Keratinocyte (primary cell): ENCODE data around the gene AGAP1. TPM values are rescaled to one million over a fixed set of nuclear protein-coding genes. Genes with fewer than 3 reads are reported as not detected.

ENCODE experiments used
- DNase-seq: peaks from one replicate; pipeline ENCODE4 v3.0.0-alpha.2; 2011; ENCODE audit warnings: low read depth, missing footprints, low spot score
- FAIRE-seq: peaks from 2 replicates; lab custom pipeline; 2011; peaks lifted over from hg19 to GRCh38; lab: Jason Lieb, UNC
- H2AFZ ChIP-seq: 2 replicates; pipeline ENCODE4 v1.6.0; 2012; ENCODE audit warnings: low read length, control low read depth, inconsistent platforms; ENCODE audit not compliant: control insufficient read depth
- H3K27ac ChIP-seq: 2 replicates; pipeline ENCODE4 v1.5.1; 2011; ENCODE audit warnings: low read length; ENCODE audit not compliant: control insufficient read depth, insufficient read depth
- H3K27me3 ChIP-seq: 3 replicates; pipeline ENCODE4 v1.6.0; 2011; ENCODE audit warnings: low read length; ENCODE audit not compliant: control insufficient read depth, insufficient read depth; ENCODE audit errors: extremely low read depth
- H3K36me3 ChIP-seq, 2 experiments: 2 replicates in 1 of 2; 3 replicates in 1 of 2; pipeline ENCODE4 v1.5.1; 2011; ENCODE audit warnings: low read length in 2 of 2, mild to moderate bottlenecking in 1 of 2; ENCODE audit not compliant: control insufficient read depth in 2 of 2, insufficient read depth in 2 of 2; ENCODE audit errors: extremely low read depth in 1 of 2
- H3K4me1 ChIP-seq: 3 replicates; pipeline ENCODE4 v1.5.1; 2011; ENCODE audit warnings: low read length; ENCODE audit not compliant: control insufficient read depth, insufficient read depth; ENCODE audit errors: extremely low read depth
- H3K4me2 ChIP-seq: 3 replicates; pipeline ENCODE4 v1.6.0; 2011; ENCODE audit warnings: low read depth, low read length; ENCODE audit not compliant: control insufficient read depth, insufficient read depth; ENCODE audit errors: extremely low read depth
- H3K4me3 ChIP-seq, 3 experiments: fragments of 200-600 bp in 1 of 3; sonication (generic) in 1 of 3; 2 replicates in 2 of 3; 3 replicates in 1 of 3; pipeline ENCODE4 v1.5.1; 2011 to 2016; ENCODE audit warnings: low read length in 3 of 3, mild to moderate bottlenecking in 3 of 3, control low read depth in 2 of 3, inconsistent platforms in 1 of 3, low read depth in 1 of 3, mixed read lengths in 1 of 3, mixed run types in 1 of 3, moderate library complexity in 1 of 3; ENCODE audit not compliant: control insufficient read depth in 2 of 3, insufficient read depth in 2 of 3; ENCODE audit errors: extremely low read depth in 1 of 3
- H3K79me2 ChIP-seq: 2 replicates; pipeline ENCODE4 v1.6.0; 2012; ENCODE audit warnings: low read length; ENCODE audit not compliant: control insufficient read depth, insufficient read depth
- H3K9ac ChIP-seq: 3 replicates; pipeline ENCODE4 v1.6.0; 2011; ENCODE audit warnings: low read length; ENCODE audit not compliant: control insufficient read depth, insufficient read depth; ENCODE audit errors: extremely low read depth
- H3K9me1 ChIP-seq: 3 replicates; pipeline ENCODE4 v1.6.0; 2011; ENCODE audit warnings: low read length; ENCODE audit not compliant: control insufficient read depth, insufficient read depth; ENCODE audit errors: extremely low read depth
- H3K9me3 ChIP-seq: 2 replicates; pipeline ENCODE4 v1.5.1; 2012; ENCODE audit warnings: low read depth, low read length; ENCODE audit not compliant: control insufficient read depth
- H4K20me1 ChIP-seq: 3 replicates; pipeline ENCODE4 v1.6.0; 2011; ENCODE audit warnings: low read length; ENCODE audit not compliant: control insufficient read depth, insufficient read depth; ENCODE audit errors: extremely low read depth
- CTCF ChIP-seq, 3 experiments: IDR thresholded peaks in 1 of 3; conservative IDR thresholded peaks in 1 of 3; optimal IDR thresholded peaks in 1 of 3; 2 replicates in 2 of 3; 3 replicates in 1 of 3; pipeline versions ENCODE3 to v1.5.1; 2011; ENCODE audit warnings: low read length in 3 of 3, mild to moderate bottlenecking in 3 of 3, moderate library complexity in 2 of 3, control low read depth in 1 of 3, inconsistent platforms in 1 of 3; ENCODE audit not compliant: insufficient read depth in 2 of 3; ENCODE audit errors: extremely low read depth in 1 of 3
- EZH2 ChIP-seq: IDR thresholded peaks from one replicate; pipeline ENCODE4 v1.6.1; 2012; ENCODE audit warnings: inconsistent platforms, mild to moderate bottlenecking, low read length, moderate library complexity
- dilution Hi-C: fragments of 300-500 bp; cut with MboI; formaldehyde crosslinking; loops from one replicate; pipeline ENCODE4 v1.7.0; 2020; ENCODE audit warnings: low sequenced_read_pairs; ENCODE audit not compliant: extremely low pct_ligation_motif_present
- polyA plus RNA-seq, 5 experiments: library from polyadenylated mRNA; depleted of rRNA in 3 of 5; stranded (reverse) in 3 of 5; stranded (forward) in 1 of 5; unstranded in 1 of 5; fragments of >200 nt; gene quantifications; 1 replicate in 1 of 5; 2 replicates in 3 of 5; 3 replicates in 1 of 5; pipeline versions ENCODE4 v1.2.1 to v1.2.3, GENCODE V29; 2011 to 2012; ENCODE audit warnings: missing spikeins in 2 of 5, low read depth in 1 of 5, low replicate concordance in 1 of 5

The AGAP1 gene
- polyA plus RNA-seq, 1 donor (not counting 4 experiments of a cell fraction or from before 2014, with no cell fraction given) = 12.6 TPM

DNA sequence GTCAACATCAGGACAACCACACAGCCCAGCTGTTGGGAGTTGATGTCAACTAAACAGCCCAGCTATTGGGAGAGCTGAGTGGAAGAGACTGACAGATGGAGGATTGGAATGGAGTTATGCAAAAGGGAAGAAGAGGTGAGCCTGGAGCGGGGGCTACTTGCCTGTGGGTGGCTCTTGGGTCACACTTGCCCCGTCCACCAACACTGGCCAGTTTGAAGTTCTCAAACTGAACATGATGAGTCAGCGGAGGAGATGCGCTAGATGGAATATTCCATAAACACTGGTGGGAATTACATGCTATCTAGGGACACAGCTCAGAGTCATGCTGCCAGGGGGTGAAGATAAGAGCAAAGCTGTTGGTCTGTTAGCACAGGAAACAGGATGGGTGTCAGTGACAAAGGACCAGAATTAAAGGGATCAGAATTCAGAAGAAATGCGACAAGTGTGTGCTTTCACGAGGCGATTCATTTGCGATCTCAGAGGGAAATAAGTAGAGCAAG lies 33.2 kb upstream of the AGAP1 start:
- DNase-seq (no peak), FAIRE-seq (no peak)
- Histone ChIP-seq H3K27me3 (peaks cover 5% of the 10 kb centered on the region), H3K36me3 (no peaks in the 10 kb centered on the region), H3K4me1 (no peaks in the 10 kb centered on the region), H3K9ac (no peak overlapping the region), H3K4me2 (no peak overlapping the region), H3K4me3 (no peak overlapping the region), H3K79me2 (no peaks in the 10 kb centered on the region), H4K20me1 (no peaks in the 10 kb centered on the region), H2AFZ (no peak overlapping the region), H3K9me1 (no peaks in the 10 kb centered on the region), H3K27ac (no peak overlapping the region), H3K9me3 (no peaks in the 10 kb centered on the region)
- dilution Hi-C loops = no loop called here
- TF ChIP-seq EZH2 = no peak
- TF ChIP-seq CTCF (optimal IDR thresholded peaks at IDR 0.05 in 1 of 3, IDR thresholded peaks at IDR 0.05 in 1 of 3, conservative IDR thresholded peaks at IDR 0.05 in 1 of 3; ENCODE audit: extremely low read depth in 1 of 3, insufficient read depth in 2 of 3, low read length in 3 of 3) = no peak

- dilution Hi-C loops = no loop called here
- no peak overlapping the region for H3K9ac ChIP-seq
- no peaks in the 10 kb centered on the region for H3K4me1 ChIP-seq
- no peaks in the 10 kb centered on the region for H3K36me3 ChIP-seq
- no peak for FAIRE-seq
- no peaks in the 10 kb centered on the region for H3K9me3 ChIP-seq
- H3K4me2 ChIP-seq = no peak overlapping the region
- H2AFZ ChIP-seq = no peak overlapping the region
- no peaks in the 10 kb centered on the region for H3K9me1 ChIP-seq
- no peak overlapping the region for H3K4me3 ChIP-seq
- no peaks in the 10 kb centered on the region for H3K79me2 ChIP-seq
- H3K27ac ChIP-seq = no peak overlapping the region
- no peaks in the 10 kb centered on the region for H4K20me1 ChIP-seq
- peaks cover 5% of the 10 kb centered on the region for H3K27me3 ChIP-seq
- DNase-seq = no peak
- TF ChIP-seq CTCF (optimal IDR thresholded peaks at IDR 0.05 in 1 of 3, IDR thresholded peaks at IDR 0.05 in 1 of 3, conservative IDR thresholded peaks at IDR 0.05 in 1 of 3; ENCODE audit: extremely low read depth in 1 of 3, insufficient read depth in 2 of 3, low read length in 3 of 3) (no peak), EZH2 (no peak)
These were observed 32.0 kb upstream of the AGAP1 start for GRCh38 chr2:235461763-235462414.
